ENCODE results near the gene TRIM59.

Gene TRIM59

DNA sequence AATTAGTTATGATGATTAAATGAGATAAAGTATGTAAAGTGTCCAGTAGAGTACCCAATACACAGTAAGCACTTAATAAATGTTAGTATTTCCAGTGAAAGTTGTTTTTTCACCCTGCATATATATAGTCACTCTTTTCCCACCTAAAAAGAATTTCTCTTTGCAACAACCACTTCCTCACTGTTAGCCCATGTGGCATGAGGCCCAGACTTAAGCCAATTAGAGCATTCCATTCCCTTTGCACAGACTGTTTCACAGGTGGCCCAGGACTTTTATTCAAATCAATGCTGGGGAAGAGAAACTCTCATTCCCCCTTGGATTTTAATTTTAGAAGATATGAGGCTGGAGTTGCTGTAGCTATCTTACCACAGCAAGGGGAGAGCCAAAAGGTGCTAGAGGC, 54.3 kb downstream of the TRIM59 start:
- TF ChIP-seq, protein P1, sequence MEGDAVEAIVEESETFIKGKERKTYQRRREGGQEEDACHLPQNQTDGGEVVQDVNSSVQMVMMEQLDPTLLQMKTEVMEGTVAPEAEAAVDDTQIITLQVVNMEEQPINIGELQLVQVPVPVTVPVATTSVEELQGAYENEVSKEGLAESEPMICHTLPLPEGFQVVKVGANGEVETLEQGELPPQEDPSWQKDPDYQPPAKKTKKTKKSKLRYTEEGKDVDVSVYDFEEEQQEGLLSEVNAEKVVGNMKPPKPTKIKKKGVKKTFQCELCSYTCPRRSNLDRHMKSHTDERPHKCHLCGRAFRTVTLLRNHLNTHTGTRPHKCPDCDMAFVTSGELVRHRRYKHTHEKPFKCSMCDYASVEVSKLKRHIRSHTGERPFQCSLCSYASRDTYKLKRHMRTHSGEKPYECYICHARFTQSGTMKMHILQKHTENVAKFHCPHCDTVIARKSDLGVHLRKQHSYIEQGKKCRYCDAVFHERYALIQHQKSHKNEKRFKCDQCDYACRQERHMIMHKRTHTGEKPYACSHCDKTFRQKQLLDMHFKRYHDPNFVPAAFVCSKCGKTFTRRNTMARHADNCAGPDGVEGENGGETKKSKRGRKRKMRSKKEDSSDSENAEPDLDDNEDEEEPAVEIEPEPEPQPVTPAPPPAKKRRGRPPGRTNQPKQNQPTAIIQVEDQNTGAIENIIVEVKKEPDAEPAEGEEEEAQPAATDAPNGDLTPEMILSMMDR (IDR thresholded peaks at IDR 0.05; ENCODE audit: insufficient read depth, low read depth, low read length, missing control alignments): no peak
- DNase-seq (ENCODE audit: low read depth): no peak

DNA sequence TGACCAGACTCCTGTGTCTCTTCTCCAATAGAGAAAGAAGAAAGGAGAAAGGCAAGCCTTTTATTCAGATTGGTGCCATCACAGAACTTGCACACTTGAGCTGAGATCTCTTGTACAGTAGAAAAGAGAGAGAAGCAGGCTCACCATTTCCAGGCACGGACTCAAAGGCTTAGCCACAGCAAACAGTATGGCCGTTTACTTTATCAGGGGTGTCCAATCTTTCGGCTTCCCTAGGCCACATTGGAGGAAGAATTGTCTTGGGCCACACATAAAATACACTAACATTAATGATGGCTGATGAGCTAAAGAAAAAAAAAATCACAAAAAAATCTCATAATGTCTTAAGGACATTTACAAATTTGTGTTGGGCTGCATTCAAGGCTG, 55.6 kb downstream of the TRIM59 start:
- no peak overlapping the region for H3K4me3 ChIP-seq (ENCODE audit: low read depth, low read length)
- no peak for DNase-seq (ENCODE audit: low read depth)
- TF ChIP-seq, protein P1 (IDR thresholded peaks at IDR 0.05; ENCODE audit: insufficient read depth, low read depth, low read length, missing control alignments): no peak

More for the DNA sequence above, 54.3 kb downstream of the TRIM59 start:
- H3K4me3 ChIP-seq (ENCODE audit: low read depth, low read length): no peak overlapping the region

DNA sequence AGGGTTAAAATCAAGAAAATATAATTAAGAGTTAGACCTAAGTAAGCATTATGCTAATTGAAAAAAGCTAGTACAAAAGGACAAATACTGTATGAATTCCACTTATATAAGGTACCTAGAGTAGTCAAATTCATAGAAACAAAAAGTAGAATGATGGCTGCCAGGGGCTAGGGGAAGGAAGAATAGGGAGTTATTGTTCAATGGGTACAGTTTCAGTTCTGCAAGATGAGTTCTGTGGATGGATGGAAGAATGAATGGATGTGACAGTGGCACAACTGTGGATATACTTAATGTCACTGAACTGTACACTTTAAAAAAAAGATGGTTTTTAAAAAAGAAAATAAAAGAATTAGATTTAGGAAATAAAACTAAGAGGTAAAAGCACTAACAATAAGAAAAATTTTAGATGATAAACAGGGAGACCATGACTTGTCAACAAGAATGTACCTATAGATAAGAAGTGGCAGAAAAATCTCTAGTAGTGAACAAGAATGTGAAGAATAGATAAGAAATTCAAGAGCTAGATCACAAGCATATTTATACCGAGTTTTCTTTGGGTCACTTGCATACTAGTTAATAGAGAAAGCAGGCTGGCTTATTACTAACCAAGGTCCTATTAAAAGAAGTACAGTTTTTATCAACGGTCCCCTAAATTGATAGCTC, 56.1 kb downstream of the TRIM59 start:
- no peak overlapping the region for H3K4me3 ChIP-seq (ENCODE audit: low read depth, low read length)
- no peak for DNase-seq (ENCODE audit: low read depth)
- TF ChIP-seq, protein P1 (IDR thresholded peaks at IDR 0.05; ENCODE audit: insufficient read depth, low read depth, low read length, missing control alignments): no peak

DNA sequence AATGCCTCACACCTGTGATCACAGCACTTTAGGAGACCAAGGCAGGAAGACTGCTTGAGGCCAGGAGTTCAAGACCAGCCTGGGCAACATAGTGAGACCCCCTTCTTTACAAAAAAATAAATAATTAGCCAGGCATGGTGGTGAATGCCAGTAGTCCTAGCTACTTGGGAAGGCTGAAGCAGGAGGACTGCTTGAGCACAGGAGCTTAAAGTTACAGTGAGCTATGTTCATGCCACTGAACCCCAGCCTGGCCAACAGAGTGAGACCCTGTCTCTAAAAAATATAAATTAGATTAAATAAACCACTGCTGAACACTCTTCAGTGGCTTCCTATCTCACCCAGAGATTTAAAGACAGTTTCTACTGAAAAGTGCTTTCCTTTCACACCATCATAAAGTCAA, 56.8 kb downstream of the TRIM59 start:
- TF ChIP-seq, protein P1 (IDR thresholded peaks at IDR 0.05; ENCODE audit: insufficient read depth, low read depth, low read length, missing control alignments): no peak
- DNase-seq (ENCODE audit: low read depth): no peak

DNA sequence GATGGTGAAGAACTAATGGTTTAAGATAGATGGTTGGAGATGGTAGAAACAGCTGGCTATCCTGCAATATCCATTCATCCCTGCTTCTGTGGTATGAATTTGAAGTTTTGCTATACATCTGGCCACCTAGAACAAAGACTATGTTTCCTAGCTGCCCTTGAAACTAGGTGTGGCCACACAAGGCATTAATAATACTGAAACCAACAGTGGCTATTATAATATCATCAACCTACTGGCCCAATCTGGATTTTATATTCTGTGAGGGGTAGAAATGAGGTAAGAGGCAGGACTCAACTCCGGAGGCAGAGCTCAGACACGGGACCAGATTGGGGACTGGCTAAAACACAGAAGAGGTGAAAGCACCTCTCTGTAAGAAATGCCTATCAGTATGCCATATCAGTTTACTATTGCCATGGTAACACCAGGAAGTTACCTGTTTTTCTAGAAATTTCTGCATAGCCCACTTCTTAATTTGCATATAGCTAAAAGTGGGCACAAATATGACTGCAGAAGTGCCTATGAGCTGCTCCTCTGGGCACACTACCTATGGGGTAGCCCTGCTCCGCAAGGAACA, 58.9 kb downstream of the TRIM59 start:
- DNase-seq (ENCODE audit: low read depth): no peak
- H3K4me3 ChIP-seq (ENCODE audit: low read depth, low read length): no peak overlapping the region
- TF ChIP-seq, protein P1 (IDR thresholded peaks at IDR 0.05; ENCODE audit: insufficient read depth, low read depth, low read length, missing control alignments): no peak

More for the DNA sequence above, 56.8 kb downstream of the TRIM59 start:
- no peak overlapping the region for H3K4me3 ChIP-seq (ENCODE audit: low read depth, low read length)

Measured in GM12865 (cell line).